ENCODE measurements around the gene ANKRD34A. TPM values are rescaled to one million over a fixed set of nuclear protein-coding genes. Genes with fewer than 3 reads are reported as not detected.

Gene ANKRD34A
- total and polyA plus RNA-seq, 2 experiments from 2014 or later, result 0.16 to 0.35 TPM

GRCh38 chr1:145946477-145946986 lies 17.8 kb downstream of the ANKRD34A start (continued):
- TF ChIP-seq, protein P1, sequence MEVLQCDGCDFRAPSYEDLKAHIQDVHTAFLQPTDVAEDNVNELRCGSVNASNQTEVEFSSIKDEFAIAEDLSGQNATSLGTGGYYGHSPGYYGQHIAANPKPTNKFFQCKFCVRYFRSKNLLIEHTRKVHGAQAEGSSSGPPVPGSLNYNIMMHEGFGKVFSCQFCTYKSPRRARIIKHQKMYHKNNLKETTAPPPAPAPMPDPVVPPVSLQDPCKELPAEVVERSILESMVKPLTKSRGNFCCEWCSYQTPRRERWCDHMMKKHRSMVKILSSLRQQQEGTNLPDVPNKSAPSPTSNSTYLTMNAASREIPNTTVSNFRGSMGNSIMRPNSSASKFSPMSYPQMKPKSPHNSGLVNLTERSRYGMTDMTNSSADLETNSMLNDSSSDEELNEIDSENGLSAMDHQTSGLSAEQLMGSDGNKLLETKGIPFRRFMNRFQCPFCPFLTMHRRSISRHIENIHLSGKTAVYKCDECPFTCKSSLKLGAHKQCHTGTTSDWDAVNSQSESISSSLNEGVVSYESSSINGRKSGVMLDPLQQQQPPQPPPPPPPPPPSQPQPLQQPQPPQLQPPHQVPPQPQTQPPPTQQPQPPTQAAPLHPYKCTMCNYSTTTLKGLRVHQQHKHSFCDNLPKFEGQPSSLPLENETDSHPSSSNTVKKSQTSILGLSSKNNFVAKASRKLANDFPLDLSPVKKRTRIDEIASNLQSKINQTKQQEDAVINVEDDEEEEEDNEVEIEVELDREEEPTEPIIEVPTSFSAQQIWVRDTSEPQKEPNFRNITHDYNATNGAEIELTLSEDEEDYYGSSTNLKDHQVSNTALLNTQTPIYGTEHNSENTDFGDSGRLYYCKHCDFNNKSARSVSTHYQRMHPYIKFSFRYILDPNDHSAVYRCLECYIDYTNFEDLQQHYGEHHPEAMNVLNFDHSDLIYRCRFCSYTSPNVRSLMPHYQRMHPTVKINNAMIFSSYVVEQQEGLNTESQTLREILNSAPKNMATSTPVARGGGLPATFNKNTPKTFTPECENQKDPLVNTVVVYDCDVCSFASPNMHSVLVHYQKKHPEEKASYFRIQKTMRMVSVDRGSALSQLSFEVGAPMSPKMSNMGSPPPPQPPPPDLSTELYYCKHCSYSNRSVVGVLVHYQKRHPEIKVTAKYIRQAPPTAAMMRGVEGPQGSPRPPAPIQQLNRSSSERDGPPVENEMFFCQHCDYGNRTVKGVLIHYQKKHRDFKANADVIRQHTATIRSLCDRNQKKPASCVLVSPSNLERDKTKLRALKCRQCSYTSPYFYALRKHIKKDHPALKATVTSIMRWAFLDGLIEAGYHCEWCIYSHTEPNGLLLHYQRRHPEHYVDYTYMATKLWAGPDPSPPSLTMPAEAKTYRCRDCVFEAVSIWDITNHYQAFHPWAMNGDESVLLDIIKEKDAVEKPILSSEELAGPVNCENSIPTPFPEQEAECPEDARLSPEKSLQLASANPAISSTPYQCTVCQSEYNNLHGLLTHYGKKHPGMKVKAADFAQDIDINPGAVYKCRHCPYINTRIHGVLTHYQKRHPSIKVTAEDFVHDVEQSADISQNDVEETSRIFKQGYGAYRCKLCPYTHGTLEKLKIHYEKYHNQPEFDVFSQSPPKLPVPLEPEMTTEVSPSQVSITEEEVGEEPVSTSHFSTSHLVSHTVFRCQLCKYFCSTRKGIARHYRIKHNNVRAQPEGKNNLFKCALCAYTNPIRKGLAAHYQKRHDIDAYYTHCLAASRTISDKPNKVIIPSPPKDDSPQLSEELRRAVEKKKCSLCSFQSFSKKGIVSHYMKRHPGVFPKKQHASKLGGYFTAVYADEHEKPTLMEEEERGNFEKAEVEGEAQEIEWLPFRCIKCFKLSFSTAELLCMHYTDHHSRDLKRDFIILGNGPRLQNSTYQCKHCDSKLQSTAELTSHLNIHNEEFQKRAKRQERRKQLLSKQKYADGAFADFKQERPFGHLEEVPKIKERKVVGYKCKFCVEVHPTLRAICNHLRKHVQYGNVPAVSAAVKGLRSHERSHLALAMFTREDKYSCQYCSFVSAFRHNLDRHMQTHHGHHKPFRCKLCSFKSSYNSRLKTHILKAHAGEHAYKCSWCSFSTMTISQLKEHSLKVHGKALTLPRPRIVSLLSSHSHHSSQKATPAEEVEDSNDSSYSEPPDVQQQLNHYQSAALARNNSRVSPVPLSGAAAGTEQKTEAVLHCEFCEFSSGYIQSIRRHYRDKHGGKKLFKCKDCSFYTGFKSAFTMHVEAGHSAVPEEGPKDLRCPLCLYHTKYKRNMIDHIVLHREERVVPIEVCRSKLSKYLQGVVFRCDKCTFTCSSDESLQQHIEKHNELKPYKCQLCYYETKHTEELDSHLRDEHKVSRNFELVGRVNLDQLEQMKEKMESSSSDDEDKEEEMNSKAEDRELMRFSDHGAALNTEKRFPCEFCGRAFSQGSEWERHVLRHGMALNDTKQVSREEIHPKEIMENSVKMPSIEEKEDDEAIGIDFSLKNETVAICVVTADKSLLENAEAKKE (CRISPR knock-in tag; IDR thresholded peaks at IDR 0.05), result no peak
- TF ChIP-seq POLR2AphosphoS5 (IDR thresholded peaks at IDR 0.05; ENCODE audit: low read depth) (no peak), EZH2phosphoT487 (IDR thresholded peaks at IDR 0.05; ENCODE audit: unreplicated experiment) (no peak), STAT1 (IDR thresholded peaks at IDR 0.05; ENCODE audit: unreplicated experiment) (no peak), EZH2 (IDR thresholded peaks at IDR 0.05; ENCODE audit: low read depth, unreplicated experiment) (no peak), ZNF331 (CRISPR knock-in tag; IDR thresholded peaks at IDR 0.05; ENCODE audit: low read depth) (no peak), ETS1 (IDR thresholded peaks at IDR 0.05) (no peak), CREB1 (CRISPR knock-in tag; IDR thresholded peaks at IDR 0.05; ENCODE audit: low read depth) (no peak), JUNB (IDR thresholded peaks at IDR 0.05; ENCODE audit: unreplicated experiment) (no peak), ZNF114 (CRISPR knock-in tag; IDR thresholded peaks at IDR 0.05) (no peak), CTCF (conservative IDR thresholded peaks at IDR 0.05; ENCODE audit: low read depth in 2 of 2) (no peak)
